OCI-LY7 (cell line): ENCODE data around the gene TAPBPL. TPM values are rescaled to one million over a fixed set of nuclear protein-coding genes. Genes with fewer than 3 reads are reported as not detected.
A peak's percentile ranks its signal among the peaks of the same experiment; 100 is the strongest.

Source experiments
- BruUV-seq: library from RNA; stranded (reverse); fragments of 400-500 nt; replicated peaks from 2 replicates; lab custom pipeline; 2021; lab: Mats Ljungman, UMichigan
- CTCF ChIA-PET: fragments of 300-600 bp; sonication (Branson Sonifier 250); formaldehyde crosslinking; loops from one replicate; lab custom pipeline; 2022; ENCODE audit warnings: antibody characterized with exemption; ENCODE audit not compliant: unreplicated experiment; lab: Charles Lee
- POLR2A ChIA-PET: fragments of 300-600 bp; sonication (Branson Sonifier 250); formaldehyde crosslinking; loops from one replicate; lab custom pipeline; 2022; ENCODE audit warnings: antibody characterized with exemption; lab: Charles Lee
- DNase-seq: peaks from one replicate; pipeline ENCODE4 v3.0.0-alpha.2; 2015; ENCODE audit warnings: low spot score
- H2AFZ ChIP-seq: fragments of 200-600 bp; sonication (generic), shearing (Covaris generic); 2 replicates; pipeline ENCODE4 v1.6.1; 2014; ENCODE audit warnings: mild to moderate bottlenecking, antibody characterized with exemption, low read length, moderate library complexity
- H3K27ac ChIP-seq: fragments of 200-600 bp; sonication (generic); 2 replicates; pipeline ENCODE4 v1.5.1; 2014; ENCODE audit warnings: mixed run types, low read depth, mild to moderate bottlenecking, moderate library complexity, low read length, inconsistent platforms; ENCODE audit not compliant: poor library complexity, severe bottlenecking
- H3K36me3 ChIP-seq: fragments of 200-600 bp; sonication (generic); 2 replicates; pipeline ENCODE4 v1.6.1; 2014; ENCODE audit warnings: mild to moderate bottlenecking, antibody characterized with exemption, low read length, moderate library complexity, mixed read lengths; ENCODE audit not compliant: insufficient read depth
- H3K4me1 ChIP-seq: fragments of 200-600 bp; sonication (generic); 2 replicates; pipeline ENCODE4 v1.5.1; 2014; ENCODE audit warnings: mild to moderate bottlenecking, low read length; ENCODE audit not compliant: insufficient read depth, poor library complexity, severe bottlenecking
- H3K4me2 ChIP-seq: fragments of 200-600 bp; sonication (generic); 2 replicates; pipeline ENCODE4 v1.6.1; 2014; ENCODE audit warnings: mild to moderate bottlenecking, low read length
- H3K4me3 ChIP-seq: fragments of 200-600 bp; sonication (generic); 2 replicates; pipeline ENCODE4 v1.5.1; 2014; ENCODE audit warnings: mild to moderate bottlenecking, low read depth, low read length; ENCODE audit not compliant: poor library complexity, severe bottlenecking
- H3K79me2 ChIP-seq: fragments of 200-600 bp; sonication (generic); 2 replicates; pipeline ENCODE4 v1.6.1; 2016; ENCODE audit warnings: low read depth, mild to moderate bottlenecking, low read length, moderate library complexity, mixed read lengths; ENCODE audit not compliant: insufficient read depth
- H3K9me2 ChIP-seq: fragments of 200-600 bp; sonication (generic); 2 replicates; pipeline ENCODE4 v1.6.1; 2016; ENCODE audit warnings: mild to moderate bottlenecking, low read length, mixed read lengths; ENCODE audit not compliant: insufficient read depth
- H3K9me3 ChIP-seq: fragments of 200-600 bp; sonication (generic); 2 replicates; pipeline ENCODE4 v1.6.1; 2014; ENCODE audit warnings: mild to moderate bottlenecking, mixed run types, low read length, mixed read lengths
- H4K20me1 ChIP-seq: fragments of 200-600 bp; sonication (generic); 2 replicates; pipeline ENCODE4 v1.6.1; 2014; ENCODE audit warnings: mild to moderate bottlenecking, antibody characterized with exemption, low read length, moderate library complexity, mixed read lengths; ENCODE audit not compliant: insufficient read depth
- EZH2phosphoT487 ChIP-seq: fragments of 200-600 bp; sonication (generic); IDR thresholded peaks from 2 replicates; pipeline ENCODE4 v1.6.1; 2018; ENCODE audit warnings: low read depth, borderline replicate concordance, mild to moderate bottlenecking, mixed run types, antibody characterized with exemption, low read length, moderate library complexity, mixed read lengths
- intact Hi-C: fragments of 100-400 bp; cut with micrococcal nuclease; formaldehyde crosslinking; loops from one replicate; pipeline ENCODE4 v1.10.0; 2022; ENCODE audit not compliant: unreplicated experiment
- total RNA-seq, 2 experiments: library from RNA; depleted of rRNA in 1 of 2; stranded (reverse); fragments of >200 nt in 1 of 2; shearing (Covaris generic) in 1 of 2; gene quantifications; 2 replicates each; pipeline ENCODE4 v1.2.3, GENCODE V29; 2014 to 2022
- TF ChIP-seq, protein P1 (sequence below): fragments of 200-600 bp; sonication (generic); conservative IDR thresholded peaks from 2 replicates; pipeline ENCODE4 v1.5.1; 2014; ENCODE audit warnings: mild to moderate bottlenecking, antibody characterized with exemption, low read length, moderate library complexity, mixed read lengths

Gene TAPBPL
- total RNA-seq, 2 experiments from 2014 or later = 23.7 to 25.5 TPM

DNA sequence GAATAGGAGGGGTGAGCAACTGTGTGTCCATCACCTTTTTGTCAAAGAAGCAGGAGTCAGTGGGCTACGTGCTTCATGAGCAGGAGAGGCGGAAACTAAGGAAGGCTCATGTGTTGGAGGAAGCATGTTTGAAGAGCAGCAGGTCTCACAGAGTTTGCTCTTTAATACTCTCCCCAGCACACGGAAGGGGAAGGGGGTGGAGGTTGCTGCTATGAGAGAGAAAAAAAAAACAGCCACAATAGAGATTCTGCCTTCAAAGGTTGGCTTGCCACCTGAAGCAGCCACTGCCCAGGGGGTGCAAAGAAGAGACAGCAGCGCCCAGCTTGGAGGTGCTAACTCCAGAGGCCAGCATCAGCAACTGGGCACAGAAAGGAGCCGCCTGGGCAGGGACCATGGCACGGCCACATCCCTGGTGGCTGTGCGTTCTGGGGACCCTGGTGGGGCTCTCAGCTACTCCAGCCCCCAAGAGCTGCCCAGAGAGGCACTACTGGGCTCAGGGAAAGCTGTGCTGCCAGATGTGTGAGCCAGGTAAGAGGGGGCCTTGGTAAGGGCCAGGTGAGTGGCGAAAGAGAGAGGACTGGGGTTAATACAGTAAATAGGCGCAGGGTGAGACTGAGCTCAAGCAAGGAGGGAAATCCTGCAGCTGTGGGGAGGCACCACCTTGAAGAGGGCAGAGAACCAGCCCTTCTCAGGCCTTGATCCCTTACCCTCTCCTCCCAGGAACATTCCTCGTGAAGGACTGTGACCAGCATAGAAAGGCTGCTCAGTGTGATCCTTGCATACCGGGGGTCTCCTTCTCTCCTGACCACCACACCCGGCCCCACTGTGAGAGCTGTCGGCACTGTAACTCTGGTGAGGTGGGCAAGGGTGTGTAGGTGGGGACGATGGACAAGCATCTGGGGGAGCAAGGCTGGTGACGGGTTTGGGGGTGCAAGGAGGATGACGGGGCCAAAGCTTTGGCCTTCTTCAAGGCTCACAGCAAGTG lies 6.8 kb upstream of the TAPBPL start, which contains the start of gene CD27:
Gene CD27 (plus strand): TSS at position 252 of the 985 bp plus-strand sequence. CDS start 141 bp downstream, at position 393.
- ChIA-PET CTCF (interaction anchor here (1.0 to 2.1 kb wide), 4 partner anchors 15 to 19 kb away, joined by 3 to 8 read pairs (median 5); no protein-coding TSS in a partner anchor), POLR2A (interaction anchor here (0.5 to 7.2 kb wide), 12 partner anchors 7 to 214 kb away, joined by 3 to 112 read pairs (median 7); partner anchors contain the start of genes TAPBPL and VAMP1)
- peak within 1 kb of the TSS; percentile 83 for H3K4me2 ChIP-seq
- peak within 1 kb of the TSS; percentile 96 for H3K27ac ChIP-seq
- intact Hi-C loops = no loop called here
- H3K4me1 ChIP-seq = peaks cover 76% of the 10 kb centered on the region
- TF ChIP-seq, protein P1, sequence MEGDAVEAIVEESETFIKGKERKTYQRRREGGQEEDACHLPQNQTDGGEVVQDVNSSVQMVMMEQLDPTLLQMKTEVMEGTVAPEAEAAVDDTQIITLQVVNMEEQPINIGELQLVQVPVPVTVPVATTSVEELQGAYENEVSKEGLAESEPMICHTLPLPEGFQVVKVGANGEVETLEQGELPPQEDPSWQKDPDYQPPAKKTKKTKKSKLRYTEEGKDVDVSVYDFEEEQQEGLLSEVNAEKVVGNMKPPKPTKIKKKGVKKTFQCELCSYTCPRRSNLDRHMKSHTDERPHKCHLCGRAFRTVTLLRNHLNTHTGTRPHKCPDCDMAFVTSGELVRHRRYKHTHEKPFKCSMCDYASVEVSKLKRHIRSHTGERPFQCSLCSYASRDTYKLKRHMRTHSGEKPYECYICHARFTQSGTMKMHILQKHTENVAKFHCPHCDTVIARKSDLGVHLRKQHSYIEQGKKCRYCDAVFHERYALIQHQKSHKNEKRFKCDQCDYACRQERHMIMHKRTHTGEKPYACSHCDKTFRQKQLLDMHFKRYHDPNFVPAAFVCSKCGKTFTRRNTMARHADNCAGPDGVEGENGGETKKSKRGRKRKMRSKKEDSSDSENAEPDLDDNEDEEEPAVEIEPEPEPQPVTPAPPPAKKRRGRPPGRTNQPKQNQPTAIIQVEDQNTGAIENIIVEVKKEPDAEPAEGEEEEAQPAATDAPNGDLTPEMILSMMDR = no peak
- no peak for TF ChIP-seq EZH2phosphoT487
- H3K36me3 ChIP-seq = no peaks in the 10 kb centered on the region; the same call in none of the 2 replicates
- peaks cover 14% of the 10 kb centered on the region; the same call in 1 of the 2 replicates for H3K79me2 ChIP-seq
- peak within 1 kb of the TSS; percentile 73 for H3K4me3 ChIP-seq
- no peaks in the 10 kb centered on the region for H3K9me3 ChIP-seq
- peak; percentile 78 for DNase-seq
- no peaks in the 10 kb centered on the region for H3K9me2 ChIP-seq
- TSS peak; percentile 80 for BruUV-seq
- H4K20me1 ChIP-seq = no peaks in the 10 kb centered on the region
- H2AFZ ChIP-seq = peak within 1 kb of the TSS; percentile 16; the same call in 1 of the 2 replicates

DNA sequence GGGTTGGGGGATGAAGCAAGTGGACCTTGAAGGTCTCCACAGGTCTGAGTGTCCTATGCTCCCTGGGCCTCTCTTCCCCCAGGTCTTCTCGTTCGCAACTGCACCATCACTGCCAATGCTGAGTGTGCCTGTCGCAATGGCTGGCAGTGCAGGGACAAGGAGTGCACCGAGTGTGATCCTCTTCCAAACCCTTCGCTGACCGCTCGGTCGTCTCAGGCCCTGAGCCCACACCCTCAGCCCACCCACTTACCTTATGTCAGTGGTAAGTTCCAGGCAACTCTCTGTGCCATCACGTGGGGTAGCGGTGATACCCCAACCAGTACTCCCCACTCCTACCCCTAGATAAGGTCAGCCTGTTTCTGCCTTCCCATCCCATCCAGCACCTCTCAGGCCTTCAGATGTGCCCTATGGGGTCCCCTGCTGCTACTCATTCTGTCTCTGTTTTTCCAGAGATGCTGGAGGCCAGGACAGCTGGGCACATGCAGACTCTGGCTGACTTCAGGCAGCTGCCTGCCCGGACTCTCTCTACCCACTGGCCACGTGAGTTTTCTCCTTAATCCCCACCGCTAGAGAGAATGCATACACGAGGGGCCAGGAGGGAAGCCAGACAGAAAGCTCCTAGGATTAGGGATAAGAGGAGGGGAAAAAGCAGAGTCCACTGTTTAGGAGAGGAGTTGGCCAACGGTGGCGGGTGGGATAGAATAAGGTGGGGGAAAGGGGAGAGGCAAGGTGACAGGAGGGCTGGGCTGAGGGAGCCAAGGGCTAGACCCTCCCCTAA lies 1.6 kb upstream of the TAPBPL start:
- H3K9me2 ChIP-seq = no peaks in the 10 kb centered on the region
- ChIA-PET POLR2A (interaction anchor here (0.8 to 3.4 kb wide), 7 partner anchors 9 to 239 kb away, joined by 3 to 27 read pairs (median 4); partner anchors contain the start of genes MRPL51 and VAMP1), CTCF (interaction anchor here (0.6 to 0.9 kb wide), 2 partner anchors 9 to 14 kb away, joined by 3 read pairs; no protein-coding TSS in a partner anchor)
- intact Hi-C loops = no loop called here
- peak overlapping the region; percentile 74 for H3K4me3 ChIP-seq
- no peaks in the 10 kb centered on the region for H4K20me1 ChIP-seq
- H3K9me3 ChIP-seq = no peaks in the 10 kb centered on the region
- peak overlapping the region; percentile 88 for H3K4me2 ChIP-seq
- peaks cover 18% of the 10 kb centered on the region; the same call in 1 of the 2 replicates for H3K79me2 ChIP-seq
- peaks cover 69% of the 10 kb centered on the region for H3K4me1 ChIP-seq
- DNase-seq = no peak
- TF ChIP-seq, protein P1 = no peak
- TF ChIP-seq EZH2phosphoT487 = no peak
- H3K27ac ChIP-seq = peak overlapping the region; percentile 81
- no peak overlapping the region for H2AFZ ChIP-seq
- BruUV-seq = no TSS peak
- H3K36me3 ChIP-seq = peaks cover 22% of the 10 kb centered on the region
